Measurements from ENCODE around the gene SP100. TPM values are rescaled to one million over a fixed set of nuclear protein-coding genes. Genes with fewer than 3 reads are reported as not detected.
A peak's percentile ranks its signal among the peaks of the same experiment; 100 is the strongest.
"Not testable (repeated sequence)": the region's sequence is repeated elsewhere in the genome, so short reads cannot be mapped to it uniquely, and the experiment has no call there.

The SP100 gene
- total RNA-seq, 4 donors from 2014 or later: 106 to 498 (median 127) TPM

- DNase-seq: no peak
- Histone ChIP-seq H3K9me3 (peaks cover 0 to 6% (median 2%) of the 10 kb centered on the region in 4 donors), H3K4me3 (no peak overlapping the region), H3K4me1 (peaks cover 0 to 12% (median 0%) of the 10 kb centered on the region in 4 donors), H3K36me3 (peaks cover 0 to 9% (median 0%) of the 10 kb centered on the region in 3 donors), H3K27me3 (no peaks in the 10 kb centered on the region), H3K27ac (peak overlapping the region in 1 of 4 donors; percentile 47)
- TF ChIP-seq CTCF (IDR thresholded peaks at IDR 0.05): no peak
- TF ChIP-seq POLR2A (IDR thresholded peaks at IDR 0.05): no peak
Observed at GRCh38 chr2:230434677-230435324, 18.8 kb downstream of the SP100 start.

- no peaks in the 10 kb centered on the region for H3K27me3 ChIP-seq
- no peak for DNase-seq
- H3K27ac ChIP-seq: no peak overlapping the region
- H3K36me3 ChIP-seq: peaks cover 0 to 9% (median 0%) of the 10 kb centered on the region in 3 donors
- H3K4me1 ChIP-seq: peaks cover 0 to 9% (median 0%) of the 10 kb centered on the region in 4 donors
- TF ChIP-seq POLR2A (IDR thresholded peaks at IDR 0.05) (no peak), CTCF (IDR thresholded peaks at IDR 0.05) (no peak)
- no peak overlapping the region for H3K4me3 ChIP-seq
- peaks cover 0 to 6% (median 2%) of the 10 kb centered on the region in 4 donors for H3K9me3 ChIP-seq
Observed at GRCh38 chr2:230435431-230435830, 19.4 kb downstream of the SP100 start.

- H3K4me1 ChIP-seq: peaks cover 0 to 13% (median 3%) of the 10 kb centered on the region in 4 donors
- not testable (repeated sequence) for H3K4me3 ChIP-seq, H3K27me3 ChIP-seq, DNase-seq, H3K9me3 ChIP-seq
- H3K36me3 ChIP-seq: peaks cover 0 to 24% (median 0%) of the 10 kb centered on the region in 3 donors
- H3K27ac ChIP-seq: peak overlapping the region in 2 of 4 donors; percentile 46 to 72
Observed at GRCh38 chr2:230439121-230439520, 23.1 kb downstream of the SP100 start.

GRCh38 chr2:230439590-230439989, 23.6 kb downstream of the SP100 start:
- no peak for DNase-seq
- H3K9me3 ChIP-seq: peaks cover 0 to 6% (median 2%) of the 10 kb centered on the region in 4 donors
- no peak for TF ChIP-seq POLR2A (IDR thresholded peaks at IDR 0.05)
- TF ChIP-seq CTCF (IDR thresholded peaks at IDR 0.05): no peak
- H3K27me3 ChIP-seq: no peaks in the 10 kb centered on the region
- H3K4me3 ChIP-seq: no peak overlapping the region
- peak overlapping the region in 2 of 4 donors; percentile 46 to 72 for H3K27ac ChIP-seq
- H3K4me1 ChIP-seq: peaks cover 0 to 13% (median 3%) of the 10 kb centered on the region in 4 donors
- peaks cover 0 to 28% (median 0%) of the 10 kb centered on the region in 3 donors for H3K36me3 ChIP-seq

GRCh38 chr2:230441227-230441897, 25.4 kb downstream of the SP100 start:
- peaks cover 0 to 41% (median 0%) of the 10 kb centered on the region in 3 donors for H3K36me3 ChIP-seq
- H3K27ac ChIP-seq: peak overlapping the region; percentile 46 to 72 (median 50)
- peaks cover 0 to under 1% (median 0%) of the 10 kb centered on the region in 4 donors for H3K9me3 ChIP-seq
- peaks cover 0 to 13% (median 3%) of the 10 kb centered on the region in 4 donors for H3K4me1 ChIP-seq
- peak in 2 of 3 donors; percentile 85 to 90 for DNase-seq
- TF ChIP-seq POLR2A (IDR thresholded peaks at IDR 0.05) (no peak), CTCF (IDR thresholded peaks at IDR 0.05) (no peak)
- H3K4me3 ChIP-seq: no peak overlapping the region
- no peaks in the 10 kb centered on the region for H3K27me3 ChIP-seq

- Histone ChIP-seq H3K27me3 (no peaks in the 10 kb centered on the region), H3K4me1 (peaks cover 0 to 20% (median 3%) of the 10 kb centered on the region in 4 donors), H3K4me3 (no peak overlapping the region), H3K9me3 (no peaks in the 10 kb centered on the region), H3K27ac (peak overlapping the region in 1 of 4 donors; percentile 82), H3K36me3 (peaks cover 0 to 57% (median 0%) of the 10 kb centered on the region in 3 donors)
- DNase-seq: no peak
- TF ChIP-seq POLR2A (IDR thresholded peaks at IDR 0.05): no peak
- TF ChIP-seq CTCF (IDR thresholded peaks at IDR 0.05): no peak
Observed at GRCh38 chr2:230443541-230443940, 27.5 kb downstream of the SP100 start.
